LNCaP clone FGC (cell line): ENCODE measurements around the gene RELN.
A peak's percentile ranks its signal among the peaks of the same experiment; 100 is the strongest.

Experiments
- DNase-seq: peaks from one replicate; pipeline ENCODE4 v3.0.0-alpha.2; 2011; ENCODE audit warnings: low read depth
- H3K4me3 ChIP-seq: 2 replicates; pipeline ENCODE4 v1.5.1; 2011; ENCODE audit warnings: mild to moderate bottlenecking, low read depth, low read length, control low read depth
- TF ChIP-seq, protein P1 (sequence below): IDR thresholded peaks from 2 replicates; pipeline ENCODE4 v1.5.1; 2012; ENCODE audit warnings: mild to moderate bottlenecking; ENCODE audit not compliant: control insufficient read depth, insufficient read depth; ENCODE audit errors: extremely low read depth

RELN gene

DNA sequence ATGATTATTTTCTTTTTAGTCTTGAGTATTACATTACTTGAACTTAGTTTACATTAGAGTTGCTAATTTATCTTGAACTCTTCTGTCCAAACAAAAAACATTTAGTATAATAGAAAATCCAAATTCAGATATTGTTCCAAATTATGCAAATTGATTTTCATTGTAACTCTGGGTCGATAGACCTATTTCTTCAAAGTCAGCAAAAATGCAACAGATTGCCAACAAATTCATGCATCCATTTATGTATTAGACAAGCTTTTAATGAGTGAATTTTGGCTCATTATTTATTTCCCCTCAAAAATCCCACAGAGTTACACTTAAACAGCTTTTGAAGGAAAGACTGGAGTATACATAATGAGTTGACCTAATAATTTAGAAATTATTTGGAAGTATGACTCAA lies 240.8 kb downstream of the RELN start:
- no peak overlapping the region for H3K4me3 ChIP-seq
- no peak for DNase-seq
- TF ChIP-seq, protein P1, sequence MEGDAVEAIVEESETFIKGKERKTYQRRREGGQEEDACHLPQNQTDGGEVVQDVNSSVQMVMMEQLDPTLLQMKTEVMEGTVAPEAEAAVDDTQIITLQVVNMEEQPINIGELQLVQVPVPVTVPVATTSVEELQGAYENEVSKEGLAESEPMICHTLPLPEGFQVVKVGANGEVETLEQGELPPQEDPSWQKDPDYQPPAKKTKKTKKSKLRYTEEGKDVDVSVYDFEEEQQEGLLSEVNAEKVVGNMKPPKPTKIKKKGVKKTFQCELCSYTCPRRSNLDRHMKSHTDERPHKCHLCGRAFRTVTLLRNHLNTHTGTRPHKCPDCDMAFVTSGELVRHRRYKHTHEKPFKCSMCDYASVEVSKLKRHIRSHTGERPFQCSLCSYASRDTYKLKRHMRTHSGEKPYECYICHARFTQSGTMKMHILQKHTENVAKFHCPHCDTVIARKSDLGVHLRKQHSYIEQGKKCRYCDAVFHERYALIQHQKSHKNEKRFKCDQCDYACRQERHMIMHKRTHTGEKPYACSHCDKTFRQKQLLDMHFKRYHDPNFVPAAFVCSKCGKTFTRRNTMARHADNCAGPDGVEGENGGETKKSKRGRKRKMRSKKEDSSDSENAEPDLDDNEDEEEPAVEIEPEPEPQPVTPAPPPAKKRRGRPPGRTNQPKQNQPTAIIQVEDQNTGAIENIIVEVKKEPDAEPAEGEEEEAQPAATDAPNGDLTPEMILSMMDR, result no peak

DNA sequence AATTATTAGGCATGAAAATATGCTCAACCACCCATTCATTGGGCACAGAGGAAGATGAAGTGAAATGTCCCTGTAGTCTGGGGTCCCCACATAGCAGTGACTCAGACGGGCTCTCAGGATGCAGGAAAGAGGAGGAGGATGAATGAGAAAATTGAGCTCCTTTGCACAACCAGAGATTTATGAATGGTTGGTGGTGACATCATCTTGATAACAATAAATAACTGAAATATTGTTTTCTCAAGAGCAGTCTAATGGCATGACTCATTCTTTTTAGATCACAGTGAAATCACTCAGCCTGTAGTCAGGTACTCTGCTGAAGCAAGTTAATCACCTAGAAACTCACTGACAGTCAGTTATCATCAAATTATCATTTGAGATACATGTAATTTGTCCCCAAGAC lies 254.1 kb downstream of the RELN start:
- TF ChIP-seq, protein P1, result no peak
- H3K4me3 ChIP-seq, result no peak overlapping the region
- DNase-seq, result no peak

DNA sequence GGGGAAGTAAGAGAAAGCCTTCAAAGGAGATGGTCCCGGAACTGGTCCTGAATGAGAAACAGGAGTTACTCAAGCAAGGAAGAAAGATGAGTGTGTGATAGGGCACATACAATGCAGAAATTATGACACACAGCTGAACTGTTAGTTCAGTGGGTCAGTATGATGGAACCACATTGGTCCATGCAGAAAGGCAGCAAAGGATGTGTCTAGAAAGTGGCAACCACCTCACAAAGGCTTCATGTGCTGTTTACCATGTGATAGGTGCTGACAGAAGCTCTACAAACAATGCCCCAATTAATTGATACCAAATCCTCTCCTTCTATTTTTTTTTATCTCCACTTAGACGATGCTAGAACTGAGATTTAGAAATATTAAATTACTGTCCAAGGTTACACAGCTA lies 258.3 kb downstream of the RELN start:
- TF ChIP-seq, protein P1, result no peak
- no peak for DNase-seq
- no peak overlapping the region for H3K4me3 ChIP-seq

DNA sequence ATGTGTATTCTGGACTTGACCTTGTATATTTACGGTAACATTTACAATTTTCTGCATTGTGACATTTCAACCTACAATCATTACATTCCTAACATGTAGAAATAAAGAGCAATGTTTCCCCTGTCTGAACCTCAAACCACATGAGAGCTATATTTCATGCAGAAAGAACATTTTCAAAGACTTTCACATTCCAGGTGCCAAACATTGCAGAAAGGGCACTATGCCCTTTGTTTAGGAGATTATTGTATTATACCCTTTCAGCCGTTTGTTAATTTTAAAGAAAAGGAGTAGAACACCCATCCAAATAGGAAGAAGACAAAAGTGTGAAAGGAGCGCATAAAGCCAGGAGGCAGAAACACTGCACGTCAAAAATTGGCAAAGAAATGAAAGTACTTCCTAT lies 260.4 kb downstream of the RELN start:
- TF ChIP-seq, protein P1, result no peak
- DNase-seq, result no peak
- H3K4me3 ChIP-seq, result no peak overlapping the region

DNA sequence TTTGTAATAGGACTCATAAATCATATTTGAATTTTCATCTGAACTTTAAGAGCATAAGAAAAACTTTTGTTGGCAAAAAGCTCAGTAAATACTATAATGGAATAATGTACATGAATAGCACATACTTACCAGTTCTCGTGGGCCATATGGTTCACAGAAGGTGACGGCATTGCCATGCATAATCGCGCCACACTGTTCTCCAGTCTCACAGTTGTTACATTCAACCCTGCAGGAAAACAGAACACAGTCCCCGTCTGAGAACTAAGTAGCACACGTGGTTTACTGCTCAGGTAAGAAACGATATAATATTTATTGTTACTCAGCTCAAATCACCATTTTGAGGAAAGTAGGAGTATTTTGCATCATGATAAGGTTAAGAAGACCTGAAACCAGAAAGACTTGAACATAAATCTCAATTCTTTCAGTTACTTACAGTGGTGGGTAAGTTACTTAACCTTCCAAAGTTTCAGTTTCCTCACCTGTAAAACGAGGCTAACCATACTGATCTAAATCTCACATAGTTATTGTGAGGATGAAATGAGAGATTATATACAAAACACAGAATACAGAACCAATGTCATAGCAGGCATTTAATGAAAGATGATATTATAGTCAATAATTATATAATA lies 261.4 kb downstream of the RELN start:
- TF ChIP-seq, protein P1, result no peak
- no peak for DNase-seq

DNA sequence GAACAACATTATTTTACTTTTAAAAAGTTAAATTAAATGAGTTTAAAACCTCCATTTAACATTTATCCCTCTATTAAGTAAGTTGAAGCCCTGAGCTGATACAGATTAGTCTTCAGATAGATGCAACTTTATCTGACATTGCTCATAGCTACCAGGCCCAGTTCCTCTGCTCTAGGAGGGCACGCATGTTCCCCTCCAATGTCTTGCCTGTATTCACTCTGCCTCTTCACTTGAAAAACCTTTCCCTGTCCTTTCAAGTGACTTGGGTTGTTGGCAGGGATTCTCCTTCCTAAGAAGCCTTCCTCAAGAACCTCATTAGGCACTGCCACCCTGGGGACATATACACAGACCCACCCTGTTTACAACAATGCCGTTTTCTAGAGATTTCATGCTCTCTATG lies 270.4 kb downstream of the RELN start:
- DNase-seq, result no peak
- H3K4me3 ChIP-seq, result no peak overlapping the region
- TF ChIP-seq, protein P1, result no peak

More for the DNA sequence above, 261.4 kb downstream of the RELN start:
- no peak overlapping the region for H3K4me3 ChIP-seq

DNA sequence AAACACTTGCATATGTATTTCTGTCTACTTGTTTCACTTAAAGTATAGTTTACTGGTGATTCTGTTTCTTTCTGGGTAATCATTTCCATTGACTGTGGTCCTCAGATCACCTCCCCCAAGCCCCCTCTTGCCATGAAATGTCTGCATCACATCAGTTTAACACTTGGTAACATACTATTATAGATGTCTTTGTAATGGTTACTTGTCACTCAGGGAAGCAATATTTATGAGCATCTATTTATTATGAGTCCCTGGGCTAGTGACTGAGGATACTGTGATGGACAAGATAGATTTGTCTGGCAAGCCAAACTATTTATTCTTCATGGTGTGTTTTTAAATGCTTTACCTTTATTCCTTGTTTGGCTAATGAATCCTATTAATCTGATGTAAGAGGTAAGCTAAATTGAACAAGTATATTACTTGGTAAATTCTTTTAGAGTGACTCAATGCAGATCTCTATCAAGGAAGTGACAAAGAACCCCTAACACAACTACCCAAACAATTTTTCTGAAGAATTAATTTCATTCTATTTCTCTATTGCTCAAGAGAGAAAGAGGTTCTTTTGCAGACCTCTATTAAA lies 270.9 kb downstream of the RELN start:
- H3K4me3 ChIP-seq, result no peak overlapping the region
- peak; percentile 30 for DNase-seq
- TF ChIP-seq, protein P1, result no peak
